SKM-1 treated with dmso at 0.1 percent for 144 hours (cell line): ENCODE measurements around the gene NRF1.
"Not testable (repeated sequence)": the region's sequence is repeated elsewhere in the genome, so short reads cannot be mapped to it uniquely, and the experiment has no call there.

Source experiments
- DNase-seq: peaks from one replicate; lab custom pipeline; 2025; ENCODE audit not compliant: unreplicated experiment; lab: John Stamatoyannopoulos, UW

The NRF1 gene

GRCh38 chr7:129611246-129612111 is at the start of gene NRF1:
Gene NRF1 (plus strand): TSS chr7:129611720. CDS start chr7:129657352, 45,632 bp downstream.
- peak; percentile 78 for DNase-seq

GRCh38 chr7:129566323-129566722 is 45.2 kb upstream of the NRF1 start:
- peak; percentile 5 for DNase-seq

- DNase-seq = no peak
These were observed 44.1 kb upstream of the NRF1 start for GRCh38 chr7:129567377-129567776.

- no peak for DNase-seq
These were observed 43.3 kb upstream of the NRF1 start for GRCh38 chr7:129568240-129568639.

GRCh38 chr7:129569326-129569725 is 42.2 kb upstream of the NRF1 start:
- DNase-seq = no peak

GRCh38 chr7:129569811-129570215 is 41.7 kb upstream of the NRF1 start:
- no peak for DNase-seq

- no peak for DNase-seq
These were observed 40.3 kb upstream of the NRF1 start for GRCh38 chr7:129571201-129571600.

- DNase-seq = no peak
These were observed 39.3 kb upstream of the NRF1 start for GRCh38 chr7:129572205-129572604.

- DNase-seq = no peak
These were observed 37.0 kb upstream of the NRF1 start for GRCh38 chr7:129574487-129574886.

GRCh38 chr7:129575699-129576098 is 35.8 kb upstream of the NRF1 start:
- DNase-seq = no peak

- DNase-seq = no peak
These were observed 35.4 kb upstream of the NRF1 start for GRCh38 chr7:129576138-129576537.

GRCh38 chr7:129578829-129579228 is 32.7 kb upstream of the NRF1 start:
- no peak for DNase-seq

- DNase-seq = not testable (repeated sequence)
These were observed 25.3 kb upstream of the NRF1 start for GRCh38 chr7:129586179-129586578.

GRCh38 chr7:129588268-129588667 is 23.3 kb upstream of the NRF1 start:
- no peak for DNase-seq

GRCh38 chr7:129591868-129592267 is 19.7 kb upstream of the NRF1 start:
- DNase-seq = no peak

GRCh38 chr7:129596386-129596785 is 15.1 kb upstream of the NRF1 start:
- not testable (repeated sequence) for DNase-seq

- no peak for DNase-seq
These were observed 13.8 kb upstream of the NRF1 start for GRCh38 chr7:129597672-129598071.

- no peak for DNase-seq
These were observed 12.3 kb upstream of the NRF1 start for GRCh38 chr7:129599174-129599573.

GRCh38 chr7:129603594-129603993 is 7.9 kb upstream of the NRF1 start:
- not testable (repeated sequence) for DNase-seq

GRCh38 chr7:129604021-129604420 is 7.5 kb upstream of the NRF1 start:
- not testable (repeated sequence) for DNase-seq

GRCh38 chr7:129604713-129605437 is 6.6 kb upstream of the NRF1 start:
- DNase-seq = no peak

GRCh38 chr7:129605960-129606614 is 5.4 kb upstream of the NRF1 start:
- DNase-seq = no peak
